ENCODE results near the gene ETS1.

DNA sequence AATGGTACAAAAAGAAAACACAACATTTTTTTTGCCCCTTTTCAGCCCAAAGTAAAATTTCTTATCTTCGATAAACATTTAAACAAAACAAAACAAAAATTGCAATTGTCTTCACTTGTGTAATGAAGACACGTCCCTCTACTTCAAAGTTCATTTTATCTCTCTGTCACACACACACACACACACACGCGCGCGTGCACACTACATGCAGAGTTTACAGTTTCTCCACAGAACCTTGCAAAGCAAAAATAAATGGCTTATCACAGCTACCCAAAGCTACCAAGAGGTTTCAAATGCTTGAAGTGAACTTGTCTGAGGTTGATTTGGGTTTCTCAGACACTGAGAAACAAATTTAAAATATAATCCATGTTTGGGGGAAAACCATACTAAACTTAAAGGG is 72.3 kb downstream of the ETS1 start:
- TF ChIP-seq, protein P1, sequence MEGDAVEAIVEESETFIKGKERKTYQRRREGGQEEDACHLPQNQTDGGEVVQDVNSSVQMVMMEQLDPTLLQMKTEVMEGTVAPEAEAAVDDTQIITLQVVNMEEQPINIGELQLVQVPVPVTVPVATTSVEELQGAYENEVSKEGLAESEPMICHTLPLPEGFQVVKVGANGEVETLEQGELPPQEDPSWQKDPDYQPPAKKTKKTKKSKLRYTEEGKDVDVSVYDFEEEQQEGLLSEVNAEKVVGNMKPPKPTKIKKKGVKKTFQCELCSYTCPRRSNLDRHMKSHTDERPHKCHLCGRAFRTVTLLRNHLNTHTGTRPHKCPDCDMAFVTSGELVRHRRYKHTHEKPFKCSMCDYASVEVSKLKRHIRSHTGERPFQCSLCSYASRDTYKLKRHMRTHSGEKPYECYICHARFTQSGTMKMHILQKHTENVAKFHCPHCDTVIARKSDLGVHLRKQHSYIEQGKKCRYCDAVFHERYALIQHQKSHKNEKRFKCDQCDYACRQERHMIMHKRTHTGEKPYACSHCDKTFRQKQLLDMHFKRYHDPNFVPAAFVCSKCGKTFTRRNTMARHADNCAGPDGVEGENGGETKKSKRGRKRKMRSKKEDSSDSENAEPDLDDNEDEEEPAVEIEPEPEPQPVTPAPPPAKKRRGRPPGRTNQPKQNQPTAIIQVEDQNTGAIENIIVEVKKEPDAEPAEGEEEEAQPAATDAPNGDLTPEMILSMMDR (IDR thresholded peaks at IDR 0.05): no peak
- no peak for TF ChIP-seq POLR2A (IDR thresholded peaks at IDR 0.05)
